CD4-positive, alpha-beta memory T cell (primary cell): ENCODE results near the gene IGF2BP3. TPM values are rescaled to one million over a fixed set of nuclear protein-coding genes. Genes with fewer than 3 reads are reported as not detected.

ENCODE experiments used
- CTCF ChIA-PET: fragments of 350-600 bp; sonication (Branson Sonifier 250); formaldehyde crosslinking; loops from one replicate; lab custom pipeline; 2021; ENCODE audit warnings: inconsistent platforms; ENCODE audit not compliant: partially characterized antibody; lab: Charles Lee
- POLR2A ChIA-PET: fragments of 350-600 bp; sonication (Branson Sonifier 250); formaldehyde crosslinking; loops from one replicate; lab custom pipeline; 2021; ENCODE audit not compliant: partially characterized antibody; lab: Charles Lee
- DNase-seq, 5 donors: peaks; one replicate each; pipeline versions ENCODE4 v3.0.0 to v3.0.0-alpha.2; 2020 to 2022; ENCODE audit warnings: mixed read lengths in 1 of 5
- H3K27ac ChIP-seq: one replicate; pipeline ENCODE4 v1.7.0; 2013; ENCODE audit warnings: low read depth, low read length
- H3K27me3 ChIP-seq: 2 replicates; pipeline ENCODE4 v1.7.0; 2013; ENCODE audit warnings: mild to moderate bottlenecking, low read length, moderate library complexity; ENCODE audit not compliant: insufficient read depth
- H3K36me3 ChIP-seq: 2 replicates; pipeline ENCODE4 v1.7.0; 2013; ENCODE audit warnings: mild to moderate bottlenecking, low read length, moderate library complexity; ENCODE audit not compliant: insufficient read depth
- H3K4me1 ChIP-seq: 2 replicates; pipeline ENCODE4 v1.7.0; 2013; ENCODE audit warnings: mild to moderate bottlenecking, low read length, moderate library complexity; ENCODE audit not compliant: insufficient read depth
- H3K4me3 ChIP-seq, 2 donors: one replicate each; pipeline ENCODE4 v1.7.0; 2013; ENCODE audit warnings: low read length in 2 of 2, mild to moderate bottlenecking in 1 of 2
- H3K9me3 ChIP-seq, 2 donors: one replicate each; pipeline ENCODE4 v1.7.0; 2013; ENCODE audit warnings: low read length in 2 of 2, control low read depth in 1 of 2; ENCODE audit not compliant: control insufficient read depth in 1 of 2
- H3K27ac Mint-ChIP-seq, 7 donors: one replicate each; pipeline ENCODE4 v1.8.0; 2020 to 2021; ENCODE audit warnings: mixed read lengths in 7 of 7, mild to moderate bottlenecking in 6 of 7, inconsistent platforms in 3 of 7, moderate library complexity in 3 of 7
- H3K27me3 Mint-ChIP-seq, 2 donors: one replicate each; pipeline ENCODE4 v1.8.0; 2020 to 2021; ENCODE audit warnings: mixed read lengths in 2 of 2
- H3K36me3 Mint-ChIP-seq, 2 donors: one replicate each; pipeline ENCODE4 v1.8.0; 2020 to 2021; ENCODE audit warnings: mixed read lengths in 2 of 2, inconsistent platforms in 1 of 2, mild to moderate bottlenecking in 1 of 2
- H3K4me1 Mint-ChIP-seq, 4 donors: one replicate each; pipeline ENCODE4 v1.8.0; 2020 to 2021; ENCODE audit warnings: mixed read lengths in 4 of 4, mild to moderate bottlenecking in 1 of 4
- H3K4me3 Mint-ChIP-seq, 8 donors: one replicate each; pipeline ENCODE4 v1.8.0; 2020 to 2021; ENCODE audit warnings: mixed read lengths in 8 of 8, mild to moderate bottlenecking in 7 of 8, moderate library complexity in 6 of 8, inconsistent platforms in 3 of 8
- H3K9me3 Mint-ChIP-seq, 8 donors: one replicate each; pipeline ENCODE4 v1.8.0; 2020 to 2021; ENCODE audit warnings: mixed read lengths in 8 of 8, mild to moderate bottlenecking in 5 of 8, inconsistent platforms in 3 of 8, moderate library complexity in 1 of 8
- intact Hi-C: fragments of 100-400 bp; cut with micrococcal nuclease; formaldehyde crosslinking; loops from one replicate; pipeline ENCODE4 v1.15.1; 2023
- polyA plus RNA-seq, 2 donors: library from polyadenylated mRNA; unstranded; fragments of 300-500 nt; fragmentation: Illumina TruSeq; gene quantifications; one replicate each; pipeline ENCODE4 v1.2.3, GENCODE V29; 2021
- total RNA-seq, 2 experiments: library from RNA; stranded (reverse); gene quantifications; one replicate each; pipeline ENCODE4 v1.2.3, GENCODE V29; 2021

IGF2BP3 gene
- total and polyA plus RNA-seq, 4 experiments from 2014 or later: not detected

- no peaks in the 10 kb centered on the region for H3K36me3 ChIP-seq
- H3K27ac Mint-ChIP-seq: peak overlapping the region in 2 of 7 donors; percentile 39 to 83
- H3K27me3 ChIP-seq: peaks cover 62% of the 10 kb centered on the region
- peaks cover 57 to 66% of the 10 kb centered on the region in 2 donors for H3K27me3 Mint-ChIP-seq
- peak overlapping the region in 7 of 8 donors; percentile 59 to 78 (median 69) for H3K4me3 Mint-ChIP-seq
- ChIA-PET CTCF (interaction anchor here (1.0 to 1.4 kb wide), 2 partner anchors 192 to 195 kb away, joined by 4 read pairs; no protein-coding TSS in a partner anchor), POLR2A (no interaction called here)
- H3K4me1 Mint-ChIP-seq: peaks cover 19 to 43% (median 31%) of the 10 kb centered on the region in 4 donors
- H3K36me3 Mint-ChIP-seq: peaks cover 0 to 7% of the 10 kb centered on the region in 2 donors
- H3K4me1 ChIP-seq: peaks cover 45% of the 10 kb centered on the region
- peak overlapping the region in 1 of 2 donors; percentile 17 for H3K4me3 ChIP-seq
- H3K9me3 ChIP-seq: no peaks in the 10 kb centered on the region
- peak in 2 of 5 donors; percentile 27 to 42 for DNase-seq
- peaks cover 0 to 17% (median 8%) of the 10 kb centered on the region in 8 donors for H3K9me3 Mint-ChIP-seq
- intact Hi-C loops: no loop called here
- H3K27ac ChIP-seq: no peak overlapping the region
These were observed 1.7 kb downstream of the IGF2BP3 start for GRCh38 chr7:23468526-23469149.

- Histone ChIP-seq H3K27ac (no peak overlapping the region), H3K36me3 (no peaks in the 10 kb centered on the region), H3K4me3 (no peak overlapping the region), H3K4me1 (peaks cover 42% of the 10 kb centered on the region), H3K9me3 (no peaks in the 10 kb centered on the region), H3K27me3 (peaks cover 55% of the 10 kb centered on the region)
- peaks cover 0 to 11% (median 8%) of the 10 kb centered on the region in 8 donors for H3K9me3 Mint-ChIP-seq
- POLR2A ChIA-PET: no interaction called here
- H3K4me1 Mint-ChIP-seq: peaks cover 20 to 39% (median 28%) of the 10 kb centered on the region in 4 donors
- peak overlapping the region in 7 of 8 donors; percentile 39 to 78 (median 69) for H3K4me3 Mint-ChIP-seq
- peak in 3 of 5 donors; percentile 25 to 30 (median 28) for DNase-seq
- peak overlapping the region in 3 of 7 donors; percentile 7 to 83 (median 39) for H3K27ac Mint-ChIP-seq
- peaks cover 58 to 67% of the 10 kb centered on the region in 2 donors for H3K27me3 Mint-ChIP-seq
- intact Hi-C loops: no loop called here
- H3K36me3 Mint-ChIP-seq: peaks cover 0 to 4% of the 10 kb centered on the region in 2 donors
- CTCF ChIA-PET: interaction anchor here (1.0 to 1.4 kb wide), 2 partner anchors 191 to 195 kb away, joined by 4 read pairs; no protein-coding TSS in a partner anchor
These were observed 2.3 kb downstream of the IGF2BP3 start for GRCh38 chr7:23467806-23468525.

- peak overlapping the region in 1 of 7 donors; percentile 39 for H3K27ac Mint-ChIP-seq
These were observed 2.9 kb downstream of the IGF2BP3 start for GRCh38 chr7:23467291-23467805.

GRCh38 chr7:23462846-23463245 lies 7.4 kb downstream of the IGF2BP3 start:
- intact Hi-C loops: loop anchor here (1.0 kb wide), 1 partner anchor 186 kb away; no protein-coding TSS in a partner anchor
- H3K4me1 ChIP-seq: peaks cover 4% of the 10 kb centered on the region
- Mint-ChIP-seq H3K36me3 (no peaks in the 10 kb centered on the region), H3K4me1 (peaks cover 7 to 14% (median 7%) of the 10 kb centered on the region in 4 donors), H3K4me3 (no peak overlapping the region), H3K27me3 (peaks cover 56 to 63% of the 10 kb centered on the region in 2 donors), H3K27ac (no peak overlapping the region), H3K9me3 (peaks cover 0 to 1% (median 0%) of the 10 kb centered on the region in 8 donors)
- H3K27me3 ChIP-seq: peaks cover 18% of the 10 kb centered on the region
- ChIA-PET POLR2A (interaction anchor here (0.7 to 0.8 kb wide), 2 partner anchors 77 to 190 kb away, joined by 3 read pairs; no protein-coding TSS in a partner anchor), CTCF (interaction anchor here (0.7 to 3.6 kb wide), 4 partner anchors 105 to 190 kb away, joined by 3 to 16 read pairs (median 5); no protein-coding TSS in a partner anchor)
- no peaks in the 10 kb centered on the region for H3K9me3 ChIP-seq
- H3K36me3 ChIP-seq: no peaks in the 10 kb centered on the region
- no peak overlapping the region for H3K4me3 ChIP-seq
- no peak for DNase-seq
- no peak overlapping the region for H3K27ac ChIP-seq

More at GRCh38 chr7:23467291-23467805, 2.9 kb downstream of the IGF2BP3 start:
- peaks cover 0 to 8% (median 6%) of the 10 kb centered on the region in 8 donors for H3K9me3 Mint-ChIP-seq
- H3K27ac ChIP-seq: no peak overlapping the region
- H3K4me3 ChIP-seq: no peak overlapping the region
- CTCF ChIA-PET: interaction anchor here (1.0 to 1.4 kb wide), 2 partner anchors 190 to 194 kb away, joined by 4 read pairs; no protein-coding TSS in a partner anchor
- intact Hi-C loops: no loop called here
- peaks cover 49% of the 10 kb centered on the region for H3K27me3 ChIP-seq
- POLR2A ChIA-PET: no interaction called here
- no peaks in the 10 kb centered on the region for H3K9me3 ChIP-seq
- DNase-seq: no peak
- peaks cover 42% of the 10 kb centered on the region for H3K4me1 ChIP-seq
- H3K27me3 Mint-ChIP-seq: peaks cover 56 to 66% of the 10 kb centered on the region in 2 donors
- peaks cover 0 to 4% of the 10 kb centered on the region in 2 donors for H3K36me3 Mint-ChIP-seq
- no peaks in the 10 kb centered on the region for H3K36me3 ChIP-seq
- peak overlapping the region in 7 of 8 donors; percentile 39 to 78 (median 54) for H3K4me3 Mint-ChIP-seq
- H3K4me1 Mint-ChIP-seq: peaks cover 20 to 38% (median 29%) of the 10 kb centered on the region in 4 donors

- Mint-ChIP-seq H3K9me3 (no peaks in the 10 kb centered on the region), H3K4me1 (peaks cover 0 to 3% (median 2%) of the 10 kb centered on the region in 4 donors), H3K4me3 (no peak overlapping the region), H3K36me3 (no peaks in the 10 kb centered on the region), H3K27ac (no peak overlapping the region), H3K27me3 (peaks cover 45 to 46% of the 10 kb centered on the region in 2 donors)
- H3K27me3 ChIP-seq: no peaks in the 10 kb centered on the region
- ChIA-PET CTCF (no interaction called here), POLR2A (no interaction called here)
- no peaks in the 10 kb centered on the region for H3K4me1 ChIP-seq
- no peak overlapping the region for H3K4me3 ChIP-seq
- intact Hi-C loops: no loop called here
- H3K9me3 ChIP-seq: no peaks in the 10 kb centered on the region
- H3K36me3 ChIP-seq: no peaks in the 10 kb centered on the region
- no peak for DNase-seq
- H3K27ac ChIP-seq: no peak overlapping the region
These were observed 12.2 kb downstream of the IGF2BP3 start for GRCh38 chr7:23458044-23458443.

- intact Hi-C loops: no loop called here
- H3K27ac ChIP-seq: no peak overlapping the region
- no peak for DNase-seq
- no peaks in the 10 kb centered on the region for H3K36me3 Mint-ChIP-seq
- no peaks in the 10 kb centered on the region for H3K4me1 Mint-ChIP-seq
- no peak overlapping the region for H3K27ac Mint-ChIP-seq
- ChIA-PET POLR2A (no interaction called here), CTCF (interaction anchor here (1.2 kb wide), 1 partner anchor 183 kb away, joined by 3 read pairs; no protein-coding TSS in a partner anchor)
- no peaks in the 10 kb centered on the region for H3K9me3 ChIP-seq
- no peaks in the 10 kb centered on the region for H3K4me1 ChIP-seq
- peaks cover 0 to 1% (median 0%) of the 10 kb centered on the region in 8 donors for H3K9me3 Mint-ChIP-seq
- peaks cover 34 to 38% of the 10 kb centered on the region in 2 donors for H3K27me3 Mint-ChIP-seq
- H3K4me3 ChIP-seq: no peak overlapping the region
- no peaks in the 10 kb centered on the region for H3K36me3 ChIP-seq
- no peaks in the 10 kb centered on the region for H3K27me3 ChIP-seq
- no peak overlapping the region for H3K4me3 Mint-ChIP-seq
These were observed 14.2 kb downstream of the IGF2BP3 start for GRCh38 chr7:23456093-23456492.
